WTC11 (cell line): ENCODE data around the gene SLC16A9. TPM values are rescaled to one million over a fixed set of nuclear protein-coding genes. Genes with fewer than 3 reads are reported as not detected.
"Not testable (repeated sequence)": the region's sequence is repeated elsewhere in the genome, so short reads cannot be mapped to it uniquely, and the experiment has no call there.

ENCODE experiments used
- ATAC-seq: fragments of 200-7000 bp; cut with Tn5 transposase; 2 replicates; pipeline ENCODE4 v1.10.0; 2021; ENCODE audit warnings: mild to moderate bottlenecking, moderate library complexity
- CTCF ChIA-PET: fragments of 300-600 bp; sonication (Branson Sonifier 250); formaldehyde crosslinking; loops from one replicate; lab custom pipeline; 2021; ENCODE audit warnings: antibody characterized with exemption; lab: Charles Lee
- POLR2A ChIA-PET: fragments of 350-600 bp; sonication (Branson Sonifier 250); formaldehyde crosslinking; loops from one replicate; lab custom pipeline; 2021; ENCODE audit warnings: antibody characterized with exemption; lab: Charles Lee
- DNase-seq: peaks from one replicate; pipeline ENCODE4 v3.0.0; 2021; ENCODE audit warnings: low spot score
- H3K27ac Mint-ChIP-seq: 2 replicates; pipeline ENCODE4 v1.8.0; 2021; ENCODE audit warnings: mixed read lengths
- H3K27me3 Mint-ChIP-seq: 2 replicates; pipeline ENCODE4 v1.8.0; 2021; ENCODE audit warnings: low read depth, mild to moderate bottlenecking, moderate library complexity, mixed read lengths
- H3K36me3 Mint-ChIP-seq: 2 replicates; pipeline ENCODE4 v1.8.0; 2021; ENCODE audit warnings: mixed read lengths
- H3K4me1 Mint-ChIP-seq: 2 replicates; pipeline ENCODE4 v1.8.0; 2022; ENCODE audit warnings: mixed read lengths
- H3K4me3 Mint-ChIP-seq: 2 replicates; pipeline ENCODE4 v1.8.0; 2021; ENCODE audit warnings: mild to moderate bottlenecking, moderate library complexity, mixed read lengths
- H3K9me3 Mint-ChIP-seq: 2 replicates; pipeline ENCODE4 v1.8.0; 2021; ENCODE audit warnings: mixed read lengths
- ATF1 ChIP-seq: sonication (generic); formaldehyde crosslinking; IDR thresholded peaks from 2 replicates; pipeline ENCODE4 v1.8.1; 2023; ENCODE audit warnings: mild to moderate bottlenecking, moderate library complexity, missing genetic modification reagents
- ATF2 ChIP-seq: sonication (generic); formaldehyde crosslinking; IDR thresholded peaks from 2 replicates; pipeline ENCODE4 v1.8.1; 2022; ENCODE audit warnings: low read depth, missing genetic modification reagents, borderline replicate concordance
- FOXP1 ChIP-seq: sonication (generic); formaldehyde crosslinking; IDR thresholded peaks from 2 replicates; pipeline ENCODE4 v1.8.0; 2022; ENCODE audit warnings: missing genetic modification reagents, mild to moderate bottlenecking, moderate library complexity, borderline replicate concordance
- HMGXB4 ChIP-seq: sonication (generic); formaldehyde crosslinking; IDR thresholded peaks from 2 replicates; pipeline ENCODE4 v1.8.1; 2023; ENCODE audit warnings: mild to moderate bottlenecking, moderate library complexity, missing genetic modification reagents
- ZNF281 ChIP-seq: sonication (generic); formaldehyde crosslinking; IDR thresholded peaks from 2 replicates; pipeline ENCODE4 v1.8.0; 2023; ENCODE audit warnings: mild to moderate bottlenecking, missing genetic modification reagents
- ZNF317 ChIP-seq: sonication (generic); formaldehyde crosslinking; IDR thresholded peaks from 2 replicates; pipeline ENCODE4 v1.8.1; 2023; ENCODE audit warnings: low read depth, mild to moderate bottlenecking, moderate library complexity, missing genetic modification reagents, borderline replicate concordance
- ZNF532 ChIP-seq: fragments of 250-450 bp; sonication (Bioruptor Pico); IDR thresholded peaks from 2 replicates; pipeline ENCODE4 v1.9.0; 2021; ENCODE audit warnings: mild to moderate bottlenecking, borderline replicate concordance
- total RNA-seq: library from RNA; stranded (reverse); gene quantifications from 3 replicates; pipeline ENCODE4 v1.2.3, GENCODE V29; 2021

SLC16A9 gene
- total RNA-seq, 1 experiment from 2014 or later = 4.0 TPM

- ATAC-seq = no peak
- DNase-seq = no peak
- no peak for TF ChIP-seq ATF2 (CRISPR knock-in tag)
- ChIA-PET POLR2A (no interaction called here), CTCF (no interaction called here)
- Mint-ChIP-seq H3K9me3 (peaks cover 18% of the 10 kb centered on the region), H3K27ac (no peak overlapping the region), H3K36me3 (peaks cover 14% of the 10 kb centered on the region; the same call in 1 of the 2 replicates), H3K4me1 (peaks cover 12% of the 10 kb centered on the region), H3K4me3 (no peak overlapping the region), H3K27me3 (no peaks in the 10 kb centered on the region)
Observed at GRCh38 chr10:59644841-59645240, 64.8 kb downstream of the SLC16A9 start.

- H3K4me1 Mint-ChIP-seq, DNase-seq, H3K27ac Mint-ChIP-seq, H3K27me3 Mint-ChIP-seq, CTCF ChIA-PET, ATAC-seq, H3K4me3 Mint-ChIP-seq, POLR2A ChIA-PET: not testable (repeated sequence)
- Mint-ChIP-seq H3K9me3 (peaks cover 40% of the 10 kb centered on the region), H3K36me3 (peaks cover 35% of the 10 kb centered on the region)
Observed at GRCh38 chr10:59641688-59642087, 68.0 kb downstream of the SLC16A9 start.

GRCh38 chr10:59635502-59636290 lies 74.0 kb downstream of the SLC16A9 start:
- ChIA-PET CTCF (interaction anchor here (1.0 to 2.0 kb wide), 3 partner anchors 10 to 195 kb away, joined by 3 to 5 read pairs (median 3); no protein-coding TSS in a partner anchor), POLR2A (no interaction called here)
- H3K9me3 Mint-ChIP-seq = peaks cover 29% of the 10 kb centered on the region
- H3K4me1 Mint-ChIP-seq = no peaks in the 10 kb centered on the region
- peaks cover 21% of the 10 kb centered on the region for H3K36me3 Mint-ChIP-seq
- no peak overlapping the region for H3K4me3 Mint-ChIP-seq
- H3K27ac Mint-ChIP-seq = no peak overlapping the region
- no peaks in the 10 kb centered on the region for H3K27me3 Mint-ChIP-seq
- ATAC-seq (no peak), DNase-seq (no peak)
- TF ChIP-seq HMGXB4 (CRISPR knock-in tag) = no peak
- TF ChIP-seq ZNF317 (CRISPR knock-in tag) = no peak
- TF ChIP-seq ZNF281 (CRISPR knock-in tag) = no peak
- TF ChIP-seq FOXP1 = no peak
- no peak for TF ChIP-seq ZNF532 (CRISPR knock-in tag)
- no peak for TF ChIP-seq ATF1 (CRISPR knock-in tag)
